CD4-positive, CD25-positive, alpha-beta regulatory T cell (primary cell): ENCODE measurements around the gene MTFR2. TPM values are rescaled to one million over a fixed set of nuclear protein-coding genes. Genes with fewer than 3 reads are reported as not detected.

Experiments used
- ATAC-seq, 2 donors: fragments of 150-1000 bp; cut with Tn5 transposase; one replicate each; pipeline ENCODE4 v1.10.0; 2021; ENCODE audit warnings: low read depth in 2 of 2, moderate number of reproducible peaks in 2 of 2, moderate library complexity in 1 of 2
- DNase-seq, 3 donors: peaks; one replicate each; pipeline versions ENCODE4 v3.0.0 to v3.0.0-alpha.2; 2012 to 2022; ENCODE audit warnings: mixed read lengths in 1 of 3
- H3K27ac ChIP-seq: one replicate; pipeline ENCODE4 v1.7.0; 2013; ENCODE audit warnings: mild to moderate bottlenecking, low read length; ENCODE audit not compliant: insufficient read depth, poor library complexity, severe bottlenecking
- H3K27me3 ChIP-seq: one replicate; pipeline ENCODE4 v1.7.0; 2013; ENCODE audit warnings: low read length; ENCODE audit not compliant: control insufficient read depth, insufficient read depth
- H3K36me3 ChIP-seq: one replicate; pipeline ENCODE4 v1.7.0; 2013; ENCODE audit warnings: mild to moderate bottlenecking, low read length, moderate library complexity; ENCODE audit not compliant: control insufficient read depth, insufficient read depth
- H3K4me1 ChIP-seq: 2 replicates; pipeline ENCODE4 v1.7.0; 2013; ENCODE audit warnings: mild to moderate bottlenecking, low read length; ENCODE audit not compliant: insufficient read depth, control insufficient read depth, poor library complexity, severe bottlenecking
- H3K4me3 ChIP-seq: one replicate; pipeline ENCODE4 v1.7.0; 2013; ENCODE audit warnings: low read depth, mild to moderate bottlenecking, low read length, moderate library complexity
- H3K9me3 ChIP-seq, 2 experiments: 1 replicate in 1 of 2; 2 replicates in 1 of 2; pipeline ENCODE4 v1.7.0; 2013; ENCODE audit warnings: low read length in 2 of 2, mild to moderate bottlenecking in 1 of 2, moderate library complexity in 1 of 2; ENCODE audit not compliant: control insufficient read depth in 2 of 2
- H3K27ac Mint-ChIP-seq, 3 donors: one replicate each; pipeline ENCODE4 v1.8.0; 2020 to 2022; ENCODE audit warnings: mild to moderate bottlenecking in 3 of 3, mixed read lengths in 3 of 3, moderate library complexity in 2 of 3
- H3K27me3 Mint-ChIP-seq: one replicate; pipeline ENCODE4 v1.8.0; 2022; ENCODE audit warnings: mild to moderate bottlenecking, mixed read lengths
- H3K36me3 Mint-ChIP-seq: one replicate; pipeline ENCODE4 v1.8.0; 2020; ENCODE audit warnings: mixed read lengths
- H3K4me1 Mint-ChIP-seq, 4 donors: one replicate each; pipeline ENCODE4 v1.8.0; 2020 to 2022; ENCODE audit warnings: mixed read lengths in 4 of 4, mild to moderate bottlenecking in 1 of 4
- H3K4me3 Mint-ChIP-seq, 4 donors: one replicate each; pipeline ENCODE4 v1.8.0; 2020 to 2022; ENCODE audit warnings: mild to moderate bottlenecking in 4 of 4, mixed read lengths in 4 of 4, moderate library complexity in 3 of 4
- H3K9me3 Mint-ChIP-seq, 7 donors: one replicate each; pipeline ENCODE4 v1.8.0; 2020 to 2022; ENCODE audit warnings: mixed read lengths in 7 of 7, mild to moderate bottlenecking in 3 of 7, moderate library complexity in 2 of 7
- polyA plus RNA-seq, 4 donors: library from polyadenylated mRNA; unstranded; fragments of 300-500 nt; fragmentation: Illumina TruSeq; gene quantifications; one replicate each; pipeline ENCODE4 v1.2.3, GENCODE V29; 2021
- total RNA-seq: library from RNA; stranded (reverse); gene quantifications from one replicate; pipeline ENCODE4 v1.2.3, GENCODE V29; 2022

Gene MTFR2
- total and polyA plus RNA-seq, 5 donors from 2014 or later = 1.0 to 3.7 (median 1.9) TPM

DNA sequence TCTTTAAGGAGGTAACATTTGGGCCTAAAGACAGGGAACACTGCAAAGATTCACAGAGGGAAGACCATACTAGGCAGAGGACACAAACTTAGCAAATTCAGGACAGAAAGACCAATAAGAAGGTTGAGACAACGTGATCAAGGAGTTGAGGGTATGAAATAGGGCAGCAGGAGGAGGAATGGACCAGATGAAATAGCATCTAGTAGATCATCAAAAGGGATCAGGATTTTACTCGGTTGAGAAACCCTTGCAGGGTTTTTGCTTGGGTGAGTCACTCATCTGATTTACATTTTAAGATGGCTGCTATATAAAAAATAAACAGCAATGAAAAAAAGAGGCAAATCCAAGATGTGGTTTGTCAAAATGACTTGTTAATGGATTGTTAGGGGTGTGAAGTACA lies 34.8 kb upstream of the MTFR2 start:
- peak overlapping the region; percentile 80 to 100 (median 92) for H3K4me3 Mint-ChIP-seq
- peak overlapping the region; percentile 56 for H3K27ac ChIP-seq
- H3K27ac Mint-ChIP-seq = peak overlapping the region; percentile 69 to 88 (median 76)
- H3K4me1 Mint-ChIP-seq = peaks cover 53 to 85% (median 73%) of the 10 kb centered on the region in 4 donors
- peaks cover 84% of the 10 kb centered on the region for H3K4me1 ChIP-seq
- DNase-seq (peak in 1 of 3 donors; percentile 13), ATAC-seq (no peak)
- no peaks in the 10 kb centered on the region for H3K9me3 ChIP-seq
- H3K4me3 ChIP-seq = peak overlapping the region; percentile 62
- H3K27me3 Mint-ChIP-seq = peaks cover 14% of the 10 kb centered on the region
- peaks cover 45% of the 10 kb centered on the region for H3K36me3 Mint-ChIP-seq
- peaks cover 0 to 3% (median 0%) of the 10 kb centered on the region in 7 donors for H3K9me3 Mint-ChIP-seq
- peaks cover 22% of the 10 kb centered on the region for H3K36me3 ChIP-seq
- H3K27me3 ChIP-seq = no peaks in the 10 kb centered on the region

DNA sequence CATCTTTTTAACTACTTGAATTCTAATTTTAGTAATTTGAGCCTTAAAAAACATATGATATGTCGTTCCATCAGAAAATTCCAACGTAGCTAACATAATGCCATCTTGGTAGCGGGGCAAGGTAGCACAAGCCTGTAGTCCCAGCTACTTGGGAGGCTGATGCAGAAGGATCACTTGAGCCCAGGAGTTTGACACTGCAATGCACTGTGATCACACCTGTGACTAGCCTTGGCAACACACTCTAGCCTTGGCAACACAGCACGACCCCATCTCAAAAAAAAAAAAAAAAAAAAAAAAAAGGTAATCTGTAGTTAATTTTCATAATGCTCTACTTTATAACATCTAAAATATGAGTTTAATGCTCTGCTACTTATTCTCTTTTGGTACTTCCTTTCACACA lies 32.8 kb upstream of the MTFR2 start:
- DNase-seq (no peak), ATAC-seq (no peak)
- H3K36me3 Mint-ChIP-seq = peaks cover 42% of the 10 kb centered on the region
- no peaks in the 10 kb centered on the region for H3K9me3 Mint-ChIP-seq
- peaks cover 38% of the 10 kb centered on the region for H3K36me3 ChIP-seq
- no peaks in the 10 kb centered on the region for H3K27me3 Mint-ChIP-seq
- H3K4me3 ChIP-seq = peak overlapping the region; percentile 75
- peak overlapping the region; percentile 14 to 79 (median 42) for H3K27ac Mint-ChIP-seq
- peak overlapping the region; percentile 77 to 92 (median 84) for H3K4me3 Mint-ChIP-seq
- H3K27me3 ChIP-seq = no peaks in the 10 kb centered on the region
- H3K27ac ChIP-seq = peak overlapping the region; percentile 28
- H3K4me1 ChIP-seq = peaks cover 81% of the 10 kb centered on the region
- H3K4me1 Mint-ChIP-seq = peaks cover 61 to 92% (median 72%) of the 10 kb centered on the region in 4 donors
- no peaks in the 10 kb centered on the region for H3K9me3 ChIP-seq

DNA sequence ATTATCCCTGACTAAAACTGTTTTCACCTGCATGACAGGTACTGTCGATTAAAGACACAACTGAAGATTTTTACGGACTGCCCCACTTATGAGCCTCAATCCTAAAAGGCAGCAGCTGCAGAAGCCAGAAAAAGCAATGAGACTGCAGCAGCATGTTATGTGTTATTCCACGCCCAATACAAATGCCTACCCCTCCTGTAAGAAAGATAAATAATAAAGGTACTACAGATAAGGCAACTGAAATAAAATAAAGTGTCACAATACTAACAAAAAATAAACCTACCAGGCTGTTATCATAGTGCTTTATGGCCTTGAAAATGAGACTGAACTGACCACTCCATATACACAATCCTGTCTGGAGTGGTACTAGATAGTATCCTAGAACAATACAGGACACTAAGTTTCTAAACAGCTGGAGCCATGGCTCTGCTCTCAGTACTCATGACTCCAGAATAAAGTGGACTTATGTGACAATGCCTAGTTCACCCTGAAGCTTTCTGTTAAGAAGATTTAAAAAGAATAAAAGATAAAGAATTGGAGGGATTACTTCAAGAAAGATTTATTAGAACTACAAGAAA lies 30.0 kb upstream of the MTFR2 start:
- peaks cover 57% of the 10 kb centered on the region for H3K36me3 ChIP-seq
- peak overlapping the region; percentile 75 for H3K4me3 ChIP-seq
- H3K9me3 ChIP-seq = no peaks in the 10 kb centered on the region
- H3K4me1 ChIP-seq = peaks cover 56% of the 10 kb centered on the region
- H3K27ac Mint-ChIP-seq = no peak overlapping the region
- H3K9me3 Mint-ChIP-seq = no peaks in the 10 kb centered on the region
- no peak for ATAC-seq
- H3K4me3 Mint-ChIP-seq = peak overlapping the region in 3 of 4 donors; percentile 8 to 77 (median 34)
- no peak overlapping the region for H3K27ac ChIP-seq
- H3K36me3 Mint-ChIP-seq = peaks cover 45% of the 10 kb centered on the region
- H3K27me3 ChIP-seq = no peaks in the 10 kb centered on the region
- peaks cover 52 to 82% (median 63%) of the 10 kb centered on the region in 4 donors for H3K4me1 Mint-ChIP-seq
- no peak for DNase-seq
- no peaks in the 10 kb centered on the region for H3K27me3 Mint-ChIP-seq

GRCh38 chr6:136274062-136274461 lies 24.0 kb upstream of the MTFR2 start:
- H3K27me3 Mint-ChIP-seq = no peaks in the 10 kb centered on the region
- peaks cover 3% of the 10 kb centered on the region for H3K4me1 ChIP-seq
- no peaks in the 10 kb centered on the region for H3K9me3 ChIP-seq
- H3K27me3 ChIP-seq = no peaks in the 10 kb centered on the region
- DNase-seq (no peak), ATAC-seq (no peak)
- peaks cover 65% of the 10 kb centered on the region for H3K36me3 Mint-ChIP-seq
- H3K4me3 Mint-ChIP-seq = no peak overlapping the region
- H3K36me3 ChIP-seq = peaks cover 87% of the 10 kb centered on the region
- H3K9me3 Mint-ChIP-seq = no peaks in the 10 kb centered on the region
- no peak overlapping the region for H3K27ac ChIP-seq
- H3K4me3 ChIP-seq = no peak overlapping the region
- peak overlapping the region in 1 of 3 donors; percentile 60 for H3K27ac Mint-ChIP-seq
- peaks cover 32 to 52% (median 41%) of the 10 kb centered on the region in 4 donors for H3K4me1 Mint-ChIP-seq

GRCh38 chr6:136265101-136265500 lies 15.0 kb upstream of the MTFR2 start:
- no peak overlapping the region for H3K4me3 Mint-ChIP-seq
- DNase-seq (no peak), ATAC-seq (no peak)
- Histone ChIP-seq H3K27me3 (no peaks in the 10 kb centered on the region), H3K36me3 (peaks cover 100% of the 10 kb centered on the region), H3K4me1 (no peaks in the 10 kb centered on the region), H3K4me3 (no peak overlapping the region), H3K9me3 (no peaks in the 10 kb centered on the region), H3K27ac (peak overlapping the region; percentile 15)
- H3K36me3 Mint-ChIP-seq = peaks cover 51% of the 10 kb centered on the region
- no peaks in the 10 kb centered on the region for H3K27me3 Mint-ChIP-seq
- peaks cover 29 to 40% (median 32%) of the 10 kb centered on the region in 4 donors for H3K4me1 Mint-ChIP-seq
- H3K9me3 Mint-ChIP-seq = no peaks in the 10 kb centered on the region
- peak overlapping the region; percentile 6 to 32 (median 15) for H3K27ac Mint-ChIP-seq

DNA sequence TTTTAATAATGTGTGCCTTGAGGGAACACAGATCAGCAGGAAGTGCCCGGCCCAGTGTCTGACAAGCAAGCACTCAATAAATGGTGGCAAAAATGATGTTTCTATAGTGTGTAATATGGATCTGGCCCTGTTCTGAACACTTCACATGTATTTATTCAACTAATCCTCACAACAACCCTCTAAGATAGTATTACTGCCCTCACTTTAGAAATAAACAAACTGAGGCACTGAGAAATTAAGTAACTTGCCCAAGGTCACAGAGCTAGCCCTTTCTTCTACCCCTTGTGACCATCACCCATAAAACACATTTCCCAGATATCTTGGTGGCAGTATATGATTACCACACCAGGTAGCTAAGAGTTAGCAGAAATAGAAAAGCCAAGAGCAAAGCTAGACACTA lies 12.8 kb upstream of the MTFR2 start:
- H3K4me1 Mint-ChIP-seq = peaks cover 17 to 39% (median 31%) of the 10 kb centered on the region in 4 donors
- peaks cover 52% of the 10 kb centered on the region for H3K36me3 Mint-ChIP-seq
- Histone ChIP-seq H3K4me1 (no peaks in the 10 kb centered on the region), H3K36me3 (peaks cover 96% of the 10 kb centered on the region), H3K27me3 (no peaks in the 10 kb centered on the region), H3K9me3 (no peaks in the 10 kb centered on the region), H3K27ac (no peak overlapping the region), H3K4me3 (no peak overlapping the region)
- H3K27me3 Mint-ChIP-seq = no peaks in the 10 kb centered on the region
- no peaks in the 10 kb centered on the region for H3K9me3 Mint-ChIP-seq
- DNase-seq (no peak), ATAC-seq (no peak)
- H3K27ac Mint-ChIP-seq = peak overlapping the region in 1 of 3 donors; percentile 38
- no peak overlapping the region for H3K4me3 Mint-ChIP-seq

- no peaks in the 10 kb centered on the region for H3K27me3 ChIP-seq
- H3K9me3 ChIP-seq = no peaks in the 10 kb centered on the region
- Mint-ChIP-seq H3K4me1 (peaks cover 10 to 38% (median 35%) of the 10 kb centered on the region in 4 donors), H3K4me3 (peak overlapping the region in 1 of 4 donors; percentile 29), H3K9me3 (no peaks in the 10 kb centered on the region), H3K36me3 (peaks cover 14% of the 10 kb centered on the region), H3K27me3 (no peaks in the 10 kb centered on the region), H3K27ac (no peak overlapping the region)
- no peak for ATAC-seq
- H3K27ac ChIP-seq = no peak overlapping the region
- peaks cover 32% of the 10 kb centered on the region for H3K36me3 ChIP-seq
- DNase-seq = peak in 1 of 3 donors; percentile 13
- no peak overlapping the region for H3K4me3 ChIP-seq
- peaks cover 10% of the 10 kb centered on the region for H3K4me1 ChIP-seq
Measured at GRCh38 chr6:136254851-136255466, 4.8 kb upstream of the MTFR2 start.
